SU-DHL-6 (cell line): ENCODE data around the gene CLSTN2.

ENCODE experiments used
- H2AFZ ChIP-seq: fragments of 200-600 bp; sonication (generic); 2 replicates; pipeline ENCODE4 v1.6.1; 2014; ENCODE audit warnings: low read depth, mild to moderate bottlenecking, moderate library complexity, mixed read lengths, antibody characterized with exemption, low read length; ENCODE audit not compliant: severe bottlenecking
- H3F3A ChIP-seq: fragments of 200-600 bp; shearing (Covaris generic); 2 replicates; pipeline ENCODE4 v1.6.0; 2016; ENCODE audit warnings: antibody characterized with exemption, mild to moderate bottlenecking; ENCODE audit not compliant: insufficient read depth
- H3K27ac ChIP-seq: fragments of 200-600 bp; sonication (generic); 2 replicates; pipeline ENCODE4 v1.5.1; 2016; ENCODE audit warnings: low read depth, mild to moderate bottlenecking, low read length, moderate library complexity, mixed read lengths
- H3K27me3 ChIP-seq: fragments of 200-600 bp; sonication (generic), shearing (Covaris generic); 2 replicates; pipeline ENCODE4 v1.6.0; 2014; ENCODE audit warnings: mild to moderate bottlenecking, low read length
- H3K36me3 ChIP-seq: fragments of 200-600 bp; sonication (generic); 2 replicates; pipeline ENCODE4 v1.6.1; 2014; ENCODE audit warnings: mild to moderate bottlenecking, low read length, mixed read lengths
- H3K4me2 ChIP-seq: fragments of 300-600, 200-600 bp; shearing (Covaris generic), sonication (generic); 2 replicates; pipeline ENCODE4 v1.6.0; 2014; ENCODE audit warnings: low read length, low read depth, mild to moderate bottlenecking; ENCODE audit not compliant: poor library complexity, severe bottlenecking
- H3K4me3 ChIP-seq: fragments of 200-600 bp; sonication (generic); 2 replicates; pipeline ENCODE4 v1.5.1; 2014; ENCODE audit warnings: antibody characterized with exemption, low read length, mild to moderate bottlenecking, mixed read lengths; ENCODE audit not compliant: insufficient read depth, poor library complexity, severe bottlenecking
- H3K79me2 ChIP-seq: fragments of 200-600 bp; sonication (generic); 2 replicates; pipeline ENCODE4 v1.6.1; 2014; ENCODE audit warnings: mild to moderate bottlenecking, low read length, moderate library complexity; ENCODE audit not compliant: insufficient read depth
- H3K9ac ChIP-seq: fragments of 200-600 bp; sonication (generic); 2 replicates; pipeline ENCODE4 v1.7.0; 2014; ENCODE audit warnings: mild to moderate bottlenecking, low read length
- H3K9me2 ChIP-seq: fragments of 200-600 bp; sonication (generic); replicated peaks from 2 replicates; pipeline ENCODE4 v1.6.1; 2014; ENCODE audit warnings: low read length; ENCODE audit not compliant: insufficient read depth
- H3K9me3 ChIP-seq: fragments of 200-600 bp; sonication (generic); 2 replicates; pipeline ENCODE4 v1.6.1; 2014; ENCODE audit warnings: low read length, mixed read lengths; ENCODE audit not compliant: insufficient read depth
- H4K20me1 ChIP-seq: fragments of 200-600 bp; sonication (generic); 2 replicates; pipeline ENCODE4 v1.6.1; 2014; ENCODE audit warnings: low read depth, mild to moderate bottlenecking, antibody characterized with exemption, low read length, moderate library complexity, mixed read lengths
- EZH2phosphoT487 ChIP-seq: fragments of 200-600 bp; sonication (generic), shearing (Covaris generic); conservative IDR thresholded peaks from 2 replicates; pipeline ENCODE4 v1.6.1; 2018; ENCODE audit warnings: mild to moderate bottlenecking, antibody characterized with exemption, low read length, moderate library complexity, mixed read lengths
- TF ChIP-seq, protein P1 (sequence below): fragments of 200-600 bp; sonication (generic); IDR thresholded peaks from one replicate; pipeline ENCODE4 v1.5.1; 2017; ENCODE audit warnings: antibody characterized with exemption, mild to moderate bottlenecking, low read length, moderate library complexity; ENCODE audit not compliant: insufficient read depth, poor library complexity, severe bottlenecking

The CLSTN2 gene

DNA sequence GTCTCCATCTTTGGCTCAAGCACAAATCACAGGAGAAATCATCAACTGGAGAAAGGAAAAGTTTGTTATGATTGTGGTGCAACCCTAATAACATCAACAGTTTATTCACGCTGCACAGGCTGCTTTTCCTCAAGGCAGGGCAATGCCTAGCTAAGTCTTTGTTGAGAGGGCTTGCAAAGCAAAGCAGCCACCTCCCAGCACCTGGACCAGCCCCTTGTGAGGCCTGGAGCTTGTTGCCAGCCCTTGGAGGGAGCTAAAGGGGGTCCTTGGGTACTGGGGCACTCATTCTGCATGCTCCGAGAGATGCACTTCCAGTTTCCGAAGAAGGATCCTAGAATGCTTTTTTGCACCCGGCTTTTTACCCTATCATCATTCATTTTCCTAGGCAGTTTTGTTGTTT lies 288.2 kb downstream of the CLSTN2 start:
- Histone ChIP-seq H3K27me3 (no peaks in the 10 kb centered on the region), H3K27ac (no peak overlapping the region), H3F3A (no peaks in the 10 kb centered on the region), H3K9ac (no peak overlapping the region), H4K20me1 (no peaks in the 10 kb centered on the region), H3K9me2 (no peaks in the 10 kb centered on the region), H2AFZ (no peak overlapping the region), H3K79me2 (no peaks in the 10 kb centered on the region), H3K4me3 (no peak overlapping the region), H3K4me2 (no peak overlapping the region), H3K36me3 (no peaks in the 10 kb centered on the region), H3K9me3 (no peaks in the 10 kb centered on the region)
- TF ChIP-seq EZH2phosphoT487, result no peak
- TF ChIP-seq, protein P1, sequence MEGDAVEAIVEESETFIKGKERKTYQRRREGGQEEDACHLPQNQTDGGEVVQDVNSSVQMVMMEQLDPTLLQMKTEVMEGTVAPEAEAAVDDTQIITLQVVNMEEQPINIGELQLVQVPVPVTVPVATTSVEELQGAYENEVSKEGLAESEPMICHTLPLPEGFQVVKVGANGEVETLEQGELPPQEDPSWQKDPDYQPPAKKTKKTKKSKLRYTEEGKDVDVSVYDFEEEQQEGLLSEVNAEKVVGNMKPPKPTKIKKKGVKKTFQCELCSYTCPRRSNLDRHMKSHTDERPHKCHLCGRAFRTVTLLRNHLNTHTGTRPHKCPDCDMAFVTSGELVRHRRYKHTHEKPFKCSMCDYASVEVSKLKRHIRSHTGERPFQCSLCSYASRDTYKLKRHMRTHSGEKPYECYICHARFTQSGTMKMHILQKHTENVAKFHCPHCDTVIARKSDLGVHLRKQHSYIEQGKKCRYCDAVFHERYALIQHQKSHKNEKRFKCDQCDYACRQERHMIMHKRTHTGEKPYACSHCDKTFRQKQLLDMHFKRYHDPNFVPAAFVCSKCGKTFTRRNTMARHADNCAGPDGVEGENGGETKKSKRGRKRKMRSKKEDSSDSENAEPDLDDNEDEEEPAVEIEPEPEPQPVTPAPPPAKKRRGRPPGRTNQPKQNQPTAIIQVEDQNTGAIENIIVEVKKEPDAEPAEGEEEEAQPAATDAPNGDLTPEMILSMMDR, result no peak

DNA sequence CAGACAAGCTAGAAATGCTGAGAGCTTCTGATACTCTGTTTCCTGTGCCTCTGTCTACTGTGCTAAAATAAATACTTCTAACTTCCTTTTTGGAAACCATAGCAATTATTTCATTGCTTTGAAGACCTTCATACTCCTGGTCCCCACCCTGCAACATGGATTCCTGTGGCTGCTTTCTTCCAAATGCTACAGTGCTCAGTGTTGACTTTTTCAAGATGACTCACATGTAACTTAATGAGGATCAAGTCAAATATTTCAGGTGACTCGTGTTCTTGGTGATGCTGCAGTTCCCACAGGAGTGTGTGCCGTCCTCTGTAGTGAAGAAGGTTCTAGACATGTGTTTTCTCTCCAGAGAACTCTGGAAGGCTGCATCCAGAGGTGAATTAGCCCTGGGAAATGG lies 288.6 kb downstream of the CLSTN2 start:
- no peak overlapping the region for H3K9ac ChIP-seq
- no peaks in the 10 kb centered on the region for H3F3A ChIP-seq
- H3K27ac ChIP-seq, result no peak overlapping the region
- no peak overlapping the region for H2AFZ ChIP-seq
- no peaks in the 10 kb centered on the region for H3K9me3 ChIP-seq
- no peaks in the 10 kb centered on the region for H3K9me2 ChIP-seq
- H4K20me1 ChIP-seq, result no peaks in the 10 kb centered on the region
- H3K4me3 ChIP-seq, result no peak overlapping the region
- TF ChIP-seq, protein P1, result no peak
- TF ChIP-seq EZH2phosphoT487, result no peak
- no peaks in the 10 kb centered on the region for H3K27me3 ChIP-seq
- H3K79me2 ChIP-seq, result no peaks in the 10 kb centered on the region
- H3K4me2 ChIP-seq, result no peak overlapping the region
- no peaks in the 10 kb centered on the region for H3K36me3 ChIP-seq

DNA sequence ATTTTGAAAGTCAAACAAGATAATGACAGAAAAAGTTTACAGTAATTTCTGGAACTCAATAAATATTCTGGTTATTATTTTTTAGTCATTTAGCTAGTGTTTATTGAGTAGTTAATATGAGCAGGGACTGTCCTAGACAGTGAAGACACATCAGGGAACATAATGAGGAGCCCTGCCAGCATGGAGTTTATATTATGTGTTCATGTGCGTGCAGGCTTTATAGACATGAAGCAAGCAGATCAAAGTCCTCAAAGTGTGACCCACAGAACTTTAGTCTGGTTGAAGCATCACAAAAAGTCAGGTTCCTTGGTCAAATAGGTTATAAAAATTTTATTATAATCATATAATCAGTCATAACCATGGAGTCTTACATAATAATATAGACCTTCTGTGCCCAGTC lies 289.3 kb downstream of the CLSTN2 start:
- Histone ChIP-seq H3K79me2 (no peaks in the 10 kb centered on the region), H3K4me2 (no peak overlapping the region), H3F3A (no peaks in the 10 kb centered on the region), H3K9me3 (no peaks in the 10 kb centered on the region), H4K20me1 (no peaks in the 10 kb centered on the region), H3K27me3 (no peaks in the 10 kb centered on the region), H2AFZ (no peak overlapping the region), H3K36me3 (no peaks in the 10 kb centered on the region), H3K4me3 (no peak overlapping the region), H3K27ac (no peak overlapping the region), H3K9me2 (no peaks in the 10 kb centered on the region), H3K9ac (no peak overlapping the region)
- TF ChIP-seq, protein P1, result no peak
- no peak for TF ChIP-seq EZH2phosphoT487
